Stomach (tissue), 9 donors: Measurements from ENCODE around the gene FGF18. TPM values are rescaled to one million over a fixed set of nuclear protein-coding genes. Genes with fewer than 3 reads are reported as not detected.

ENCODE experiments used
- DNase-seq, 2 donors: peaks; one replicate each; pipeline versions ENCODE4 v3.0.0 to v3.0.0-alpha.2; 2013 to 2019
- H3K27ac ChIP-seq, 5 donors: fragments of 200-600 bp in 4 of 5; sonication (generic) in 4 of 5; one replicate each; pipeline ENCODE4 v1.5.1; 2013 to 2019; ENCODE audit warnings: mild to moderate bottlenecking in 1 of 5, moderate library complexity in 1 of 5
- H3K27me3 ChIP-seq, 3 donors: fragments of 200-600 bp; sonication (generic); one replicate each; pipeline ENCODE4 v1.5.1; 2017 to 2019; ENCODE audit warnings: mixed run types in 1 of 3
- H3K36me3 ChIP-seq, 4 donors: fragments of 200-600 bp; sonication (generic); 1 replicate in 3 of 4; 2 replicates in 1 of 4; pipeline ENCODE4 v1.5.1; 2016 to 2019
- H3K4me1 ChIP-seq, 4 donors: fragments of 200-600 bp; sonication (generic); one replicate each; pipeline ENCODE4 v1.5.1; 2016 to 2019
- H3K4me3 ChIP-seq, 4 donors: fragments of 200-600 bp; sonication (generic) in 3 of 4; one replicate each; pipeline ENCODE4 v1.5.1; 2016 to 2019; ENCODE audit warnings: mild to moderate bottlenecking in 1 of 4
- H3K9me3 ChIP-seq, 4 donors: fragments of 200-600 bp; sonication (generic); one replicate each; pipeline ENCODE4 v1.5.1; 2016 to 2019
- EP300 ChIP-seq: sonication (generic); formaldehyde crosslinking; IDR thresholded peaks from one replicate; pipeline ENCODE4 v1.6.1; 2017; ENCODE audit warnings: antibody characterized with exemption
- POLR2A ChIP-seq, 4 donors: fragments of 450-650 bp; IDR thresholded peaks; one replicate each; pipeline ENCODE4 v1.6.1; 2016; ENCODE audit warnings: antibody characterized with exemption in 4 of 4, control low read depth in 2 of 4, mild to moderate bottlenecking in 1 of 4, moderate library complexity in 1 of 4
- POLR2AphosphoS5 ChIP-seq, 3 donors: sonication (generic); formaldehyde crosslinking; IDR thresholded peaks; one replicate each; pipeline ENCODE4 v1.6.1; 2016; ENCODE audit warnings: antibody characterized with exemption in 3 of 3
- WGBS, 5 donors: extraction: QIAGEN DNeasy Blood & Tissue Kit in 3 of 5; methylation state at CpG; one replicate each; pipeline versions ENCODE4 v1.1.5 to v1.1.7; 2013 to 2018; 5-methylcytosine and 5-hydroxymethylcytosine counted together
- intact Hi-C: fragments of 100-400 bp; cut with DNase I; formaldehyde crosslinking; loops from one replicate; pipeline ENCODE4 v1.15.1; 2023; ENCODE audit warnings: low total_unique reads
- polyA plus RNA-seq, 3 donors: library from polyadenylated mRNA; stranded (reverse); fragments of 200-250 nt; gene quantifications; one replicate each; pipeline ENCODE4 v1.2.3, GENCODE V29; 2013
- small RNA-seq, 4 donors: library from RNA; depleted of rRNA; stranded (forward); fragments of <200 nt; gene quantifications; one replicate each; pipeline ENCODE3, GENCODE V24; 2016
- total RNA-seq, 5 donors: library from RNA; depleted of rRNA; stranded (reverse); fragments of >200 nt; gene quantifications; one replicate each; pipeline versions ENCODE4 v1.1.0 to v1.2.3, GENCODE V29; 2014 to 2016
- TF ChIP-seq, protein P1 (sequence below), 7 experiments: fragments of 450-650 bp in 4 of 7; fragments of 200-600 bp in 3 of 7; sonication (generic) in 3 of 7; IDR thresholded peaks; one replicate each; pipeline ENCODE4 v1.5.1; 2016 to 2019; ENCODE audit warnings: antibody characterized with exemption in 7 of 7, control low read depth in 2 of 7, mild to moderate bottlenecking in 1 of 7
- donor health status: healthy with polysubstance abuse.
- donor health status: Bipolar disorder and iron deficiency.
- donor health status: healthy.

The FGF18 gene
- total and polyA plus RNA-seq, 8 donors: 0.37 to 7.1 (median 0.46) TPM; not detected in 3

GRCh38 chr5:171506951-171507350 is 87.5 kb downstream of the FGF18 start:
- H3K27ac ChIP-seq: no peak overlapping the region
- H3K9me3 ChIP-seq: no peaks in the 10 kb centered on the region
- no peak for DNase-seq
- TF ChIP-seq POLR2A (IDR thresholded peaks at IDR 0.05) (no peak), POLR2AphosphoS5 (IDR thresholded peaks at IDR 0.05) (no peak), EP300 (no peak)
- TF ChIP-seq, protein P1, sequence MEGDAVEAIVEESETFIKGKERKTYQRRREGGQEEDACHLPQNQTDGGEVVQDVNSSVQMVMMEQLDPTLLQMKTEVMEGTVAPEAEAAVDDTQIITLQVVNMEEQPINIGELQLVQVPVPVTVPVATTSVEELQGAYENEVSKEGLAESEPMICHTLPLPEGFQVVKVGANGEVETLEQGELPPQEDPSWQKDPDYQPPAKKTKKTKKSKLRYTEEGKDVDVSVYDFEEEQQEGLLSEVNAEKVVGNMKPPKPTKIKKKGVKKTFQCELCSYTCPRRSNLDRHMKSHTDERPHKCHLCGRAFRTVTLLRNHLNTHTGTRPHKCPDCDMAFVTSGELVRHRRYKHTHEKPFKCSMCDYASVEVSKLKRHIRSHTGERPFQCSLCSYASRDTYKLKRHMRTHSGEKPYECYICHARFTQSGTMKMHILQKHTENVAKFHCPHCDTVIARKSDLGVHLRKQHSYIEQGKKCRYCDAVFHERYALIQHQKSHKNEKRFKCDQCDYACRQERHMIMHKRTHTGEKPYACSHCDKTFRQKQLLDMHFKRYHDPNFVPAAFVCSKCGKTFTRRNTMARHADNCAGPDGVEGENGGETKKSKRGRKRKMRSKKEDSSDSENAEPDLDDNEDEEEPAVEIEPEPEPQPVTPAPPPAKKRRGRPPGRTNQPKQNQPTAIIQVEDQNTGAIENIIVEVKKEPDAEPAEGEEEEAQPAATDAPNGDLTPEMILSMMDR (IDR thresholded peaks at IDR 0.05): no peak
- H3K4me3 ChIP-seq: no peak overlapping the region
- no peaks in the 10 kb centered on the region for H3K4me1 ChIP-seq
- H3K27me3 ChIP-seq: no peaks in the 10 kb centered on the region
- no peaks in the 10 kb centered on the region for H3K36me3 ChIP-seq
- intact Hi-C loops: no loop called here
- WGBS, 5 donors: 58 to 88% (median 80%) methylated on average over 3 of the region's 3 CpGs

Small RNAs within 50 kb of the gene (small RNA-seq; reads per million reads assigned to genes)
- gene MIR3912: 0.98 to 1.7 (median 1.2) reads per million in 4 donors

Other genes starting within 250 kb of the FGF18 start
- not detected for gene TLX3, start 110.4 kb upstream of the FGF18 start, total RNA-seq
- gene TLX3, start 110.4 kb upstream of the FGF18 start, polyA plus RNA-seq: not detected
- 100 to 1,000 TPM; 289 to 989 (median 416) TPM for gene NPM1, start 31.8 kb upstream of the FGF18 start, total RNA-seq
- 1,000 to 10,000 TPM; 2,122 to 3,788 (median 2,464) TPM for gene NPM1, start 31.8 kb upstream of the FGF18 start, polyA plus RNA-seq